ENCODE results near the gene HSF5.

GRCh38 chr17:58416396-58416795 lies 71.8 kb downstream of the HSF5 start:
- TF ChIP-seq POLR2A (IDR thresholded peaks at IDR 0.05): no peak
- no peak for TF ChIP-seq EP300 (IDR thresholded peaks at IDR 0.05)

Measured in suprapubic skin (tissue), 2 donors.